Activated CD4-positive, alpha-beta T cell treated with anti-CD3 and anti-CD28 coated beads, Interleukin-2, amount 50 U/mL, for 24 hours (primary cell): ENCODE results near the gene TBC1D14.
"Not testable (repeated sequence)": the region's sequence is repeated elsewhere in the genome, so short reads cannot be mapped to it uniquely, and the experiment has no call there.

Experiments used
- DNase-seq, 2 donors: peaks; one replicate each; pipeline ENCODE4 v3.0.0-alpha.2; 2020; ENCODE audit warnings: low read depth in 1 of 2, low spot score in 1 of 2

TBC1D14 gene

GRCh38 chr4:6889736-6890324 is 19.8 kb upstream of the TBC1D14 start:
- no peak for DNase-seq

- DNase-seq, result no peak
Measured at GRCh38 chr4:6890358-6890757, 19.3 kb upstream of the TBC1D14 start.

GRCh38 chr4:6890971-6891370 is 18.7 kb upstream of the TBC1D14 start:
- DNase-seq, result not testable (repeated sequence)

GRCh38 chr4:6891436-6892170 is 18.0 kb upstream of the TBC1D14 start:
- DNase-seq, result no peak

- no peak for DNase-seq
Measured at GRCh38 chr4:6892190-6892908, 17.3 kb upstream of the TBC1D14 start.

- no peak for DNase-seq
Measured at GRCh38 chr4:6892909-6893202, 16.8 kb upstream of the TBC1D14 start.

- no peak for DNase-seq
Measured at GRCh38 chr4:6893449-6894085, 16.1 kb upstream of the TBC1D14 start.

GRCh38 chr4:6894086-6894478 is 15.5 kb upstream of the TBC1D14 start:
- no peak for DNase-seq

GRCh38 chr4:6894528-6895498 is 14.8 kb upstream of the TBC1D14 start:
- no peak for DNase-seq

- DNase-seq, result no peak
Measured at GRCh38 chr4:6896035-6896434, 13.6 kb upstream of the TBC1D14 start.

- DNase-seq, result no peak
Measured at GRCh38 chr4:6898763-6899162, 10.9 kb upstream of the TBC1D14 start.

GRCh38 chr4:6900181-6900812 is 9.3 kb upstream of the TBC1D14 start:
- DNase-seq, result no peak

- no peak for DNase-seq
Measured at GRCh38 chr4:6900956-6901355, 8.7 kb upstream of the TBC1D14 start.

- DNase-seq, result no peak
Measured at GRCh38 chr4:6901669-6902317, 7.8 kb upstream of the TBC1D14 start.

GRCh38 chr4:6902318-6903042 is 7.1 kb upstream of the TBC1D14 start:
- no peak for DNase-seq

- no peak for DNase-seq
Measured at GRCh38 chr4:6905516-6906445, 3.8 kb upstream of the TBC1D14 start.

GRCh38 chr4:6906486-6906885 is 3.1 kb upstream of the TBC1D14 start:
- not testable (repeated sequence) for DNase-seq

- no peak for DNase-seq
Measured at GRCh38 chr4:6907658-6908191, 1.9 kb upstream of the TBC1D14 start.
